ELF-1 (cell line): ENCODE measurements around the gene CAT.

ENCODE experiments used
- DNase-seq: peaks from one replicate; pipeline ENCODE4 v3.0.0-alpha.2; 2016; ENCODE audit warnings: low read depth, low spot score

The CAT gene

DNA sequence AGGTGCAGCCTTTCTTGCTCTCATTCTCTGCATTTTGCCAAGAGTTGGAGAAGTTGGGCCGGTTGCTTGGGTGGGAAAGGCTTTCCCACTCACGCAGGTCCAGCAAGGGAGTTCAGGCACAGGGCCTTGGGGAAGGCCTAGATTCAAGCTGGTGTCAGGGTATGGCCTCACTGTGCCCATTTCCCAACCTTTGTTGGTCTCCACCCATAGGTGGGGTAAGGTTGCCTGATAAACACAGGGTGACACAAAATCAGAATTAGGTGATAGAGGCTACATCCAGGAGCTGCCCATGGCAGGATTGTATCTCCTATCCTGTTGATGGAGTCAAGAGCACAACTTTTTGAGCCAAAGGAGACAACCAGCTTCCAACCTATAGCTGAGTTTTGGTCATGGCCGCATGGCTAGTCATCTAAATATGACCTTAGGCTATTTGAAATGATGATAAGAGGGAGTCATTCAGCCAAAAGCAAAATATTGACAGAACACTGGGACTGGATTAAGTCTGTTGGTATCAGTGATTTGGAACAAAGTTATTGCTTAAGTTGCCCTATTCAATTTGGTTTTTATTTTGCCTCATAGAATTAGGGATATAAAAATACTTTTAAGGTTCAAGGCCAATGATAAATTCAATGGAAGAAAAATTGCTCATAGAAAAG lies 20.9 kb downstream of the CAT start:
- DNase-seq: no peak

DNA sequence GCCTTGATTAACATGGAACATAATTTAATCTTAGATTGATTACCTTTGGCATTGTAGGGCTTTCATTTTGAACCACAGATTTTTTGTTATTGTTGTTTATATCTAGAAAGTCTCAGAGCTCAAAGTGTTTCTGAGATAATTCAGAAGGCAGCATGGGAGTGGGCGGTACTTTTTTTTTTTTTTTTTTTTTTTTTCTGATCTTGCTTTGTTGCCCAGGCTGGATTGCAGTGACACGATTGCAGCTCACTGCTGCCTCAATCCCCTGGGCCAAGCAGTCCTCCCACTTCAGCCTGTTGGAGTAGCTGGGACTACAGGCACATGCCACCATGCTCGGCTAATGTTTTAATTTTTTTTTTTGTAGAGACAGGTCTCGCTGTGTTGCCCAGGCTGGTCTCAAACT lies 21.5 kb downstream of the CAT start:
- DNase-seq: no peak

GRCh38 chr11:34461215-34461614 lies 22.5 kb downstream of the CAT start:
- DNase-seq: no peak

DNA sequence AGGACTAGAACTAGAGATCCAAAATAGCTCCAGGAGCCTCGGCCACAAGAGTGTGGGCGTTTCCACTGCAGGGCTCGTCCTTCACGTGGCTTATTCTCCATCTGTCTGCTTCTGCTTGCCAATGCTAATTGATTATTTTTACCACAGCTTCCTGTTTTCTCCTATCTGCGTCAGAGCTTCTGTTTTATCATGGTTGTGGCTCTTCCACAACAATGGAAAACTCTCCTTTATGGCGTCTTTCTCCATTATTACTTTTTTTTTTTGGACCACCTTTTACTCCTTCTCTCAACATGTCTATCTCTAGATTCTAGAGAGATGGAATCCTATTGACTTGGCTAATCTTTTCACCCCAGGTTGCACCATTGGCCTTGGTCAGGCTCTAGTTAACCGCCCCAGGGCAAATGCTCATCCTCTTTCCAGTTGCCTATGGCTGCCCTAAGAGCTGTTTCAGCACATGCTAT lies 25.9 kb downstream of the CAT start:
- DNase-seq: no peak

DNA sequence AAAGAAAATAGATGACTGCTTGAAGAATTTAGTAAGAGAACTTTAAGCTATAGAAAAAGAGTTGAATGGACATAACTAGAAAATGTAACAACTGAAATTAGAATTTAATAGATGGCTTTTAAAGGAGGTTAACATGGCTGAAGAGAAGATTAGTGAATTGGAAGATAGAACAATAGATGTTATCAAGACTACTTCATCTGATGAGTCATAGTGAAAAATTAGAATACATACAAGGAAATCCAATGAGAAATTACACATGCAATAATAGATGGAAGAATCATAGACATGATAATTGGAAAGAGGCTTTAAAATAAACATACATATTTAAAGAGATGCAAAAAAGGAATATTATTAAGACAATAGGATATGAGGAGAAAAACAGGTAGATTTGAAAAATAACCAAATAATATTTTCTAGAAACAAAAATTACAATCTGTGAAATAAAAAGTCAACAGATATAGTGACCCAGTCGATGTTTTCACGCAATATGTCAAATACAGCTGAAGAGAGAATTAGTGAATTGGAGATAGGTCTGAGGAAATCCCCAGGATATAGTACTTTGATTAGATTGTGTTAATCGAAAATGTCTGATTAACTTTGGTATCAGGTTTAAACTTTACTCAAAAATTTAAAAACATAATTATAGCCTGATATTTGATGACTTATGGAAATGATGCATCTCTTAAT lies 28.2 kb downstream of the CAT start:
- DNase-seq: no peak

GRCh38 chr11:34468209-34468841 lies 29.6 kb downstream of the CAT start:
- peak; percentile 31 for DNase-seq

- DNase-seq: no peak
Measured at GRCh38 chr11:34473603-34474169, 35.0 kb downstream of the CAT start.

DNA sequence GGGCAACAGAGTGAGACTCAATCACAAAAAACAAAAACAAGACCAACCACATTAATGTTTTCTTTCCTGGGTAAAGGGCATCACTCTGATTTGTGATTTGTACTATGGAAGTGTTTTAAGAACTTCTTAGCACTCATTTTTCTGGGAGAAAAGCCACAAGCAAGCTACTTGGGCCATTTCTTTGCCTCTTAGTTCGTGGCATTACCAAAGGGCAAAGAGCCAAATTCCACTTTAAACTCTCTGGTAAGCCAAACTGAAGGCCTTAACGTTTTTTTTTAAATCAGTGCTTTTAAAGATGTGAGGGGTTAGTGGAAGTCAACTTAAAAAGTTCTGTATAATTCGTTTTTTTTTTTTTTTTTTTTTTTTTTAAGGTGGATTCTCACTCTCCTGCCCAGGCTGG lies 36.9 kb downstream of the CAT start:
- no peak for DNase-seq

DNA sequence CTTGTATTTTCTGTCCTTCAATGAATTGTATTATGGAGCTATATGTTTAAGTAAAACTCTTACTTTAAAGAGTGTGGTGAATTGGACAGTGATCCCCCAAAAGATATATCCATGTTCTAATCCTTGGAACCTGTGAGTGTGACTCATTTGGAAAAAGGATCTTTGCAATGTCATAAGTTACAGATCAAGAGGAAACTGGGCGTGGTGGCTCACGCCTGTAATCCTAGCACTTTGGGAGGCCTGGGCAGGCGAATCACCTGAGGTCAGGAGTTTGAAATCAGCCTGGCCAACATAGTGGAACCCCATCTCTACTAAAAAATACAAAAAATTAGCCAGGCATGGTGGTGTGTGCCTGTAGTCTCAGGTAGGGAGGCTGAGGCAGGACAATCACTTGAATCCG lies 38.1 kb downstream of the CAT start:
- DNase-seq: no peak

DNA sequence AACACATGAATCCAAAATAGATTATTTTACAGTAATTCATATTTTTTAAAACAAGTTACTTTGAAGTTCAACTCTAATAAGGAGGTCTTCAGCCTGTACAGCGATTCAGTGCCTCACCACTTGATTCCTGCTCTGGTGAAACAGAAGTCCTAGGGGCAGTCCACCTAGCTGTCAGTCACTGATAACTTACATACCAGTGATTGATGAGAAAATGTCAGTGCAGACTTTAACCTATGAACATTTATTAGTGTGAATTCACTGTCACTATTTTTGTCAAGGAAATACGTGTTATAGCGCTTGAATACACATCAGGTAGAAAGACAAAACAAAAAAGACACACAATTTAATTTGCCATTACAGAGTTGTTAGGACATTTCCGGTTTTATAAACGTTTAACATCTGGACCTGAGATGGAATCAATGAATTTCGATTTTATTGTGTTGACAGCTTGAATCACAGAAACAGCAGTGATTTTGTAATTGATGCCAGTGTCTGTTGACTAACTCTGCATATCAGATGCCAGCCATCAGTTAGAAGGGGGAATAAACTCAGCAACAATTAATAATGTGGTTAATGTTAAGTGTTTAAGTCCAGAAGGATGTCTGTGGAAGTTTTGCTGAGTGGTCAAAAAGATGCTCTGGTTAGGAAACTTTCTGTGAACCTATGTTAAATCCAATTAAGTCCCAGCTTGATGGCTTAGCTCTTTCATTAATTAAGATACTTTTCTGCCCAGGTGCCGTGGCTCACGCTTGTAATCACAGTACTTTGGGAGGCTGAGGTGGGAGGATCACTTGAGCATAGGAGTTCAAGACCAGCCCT lies 40.3 kb downstream of the CAT start:
- no peak for DNase-seq

DNA sequence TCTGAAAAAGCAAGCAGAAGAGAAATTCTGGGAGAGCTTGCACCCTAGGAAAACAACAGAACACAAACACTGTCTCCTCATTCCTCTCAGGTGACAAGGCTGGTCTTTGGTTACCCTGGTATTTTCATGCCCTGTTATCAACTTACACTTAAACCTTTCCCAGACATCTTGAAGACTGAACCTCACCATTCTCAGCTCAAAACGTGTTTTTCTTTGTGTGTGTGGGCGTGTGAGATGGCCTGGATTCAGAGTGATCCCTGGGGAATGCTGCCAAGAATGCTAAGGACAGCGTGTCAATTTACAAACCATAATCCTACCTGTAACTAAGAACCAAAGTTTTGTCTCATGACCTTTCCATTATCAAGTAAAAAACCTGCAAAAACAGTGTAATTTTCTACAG lies 41.6 kb downstream of the CAT start:
- DNase-seq: no peak

GRCh38 chr11:34481307-34481706 lies 42.6 kb downstream of the CAT start:
- DNase-seq: no peak

GRCh38 chr11:34483106-34483874 lies 44.6 kb downstream of the CAT start:
- DNase-seq: no peak

- DNase-seq: no peak
Measured at GRCh38 chr11:34487430-34487829, 48.7 kb downstream of the CAT start.

DNA sequence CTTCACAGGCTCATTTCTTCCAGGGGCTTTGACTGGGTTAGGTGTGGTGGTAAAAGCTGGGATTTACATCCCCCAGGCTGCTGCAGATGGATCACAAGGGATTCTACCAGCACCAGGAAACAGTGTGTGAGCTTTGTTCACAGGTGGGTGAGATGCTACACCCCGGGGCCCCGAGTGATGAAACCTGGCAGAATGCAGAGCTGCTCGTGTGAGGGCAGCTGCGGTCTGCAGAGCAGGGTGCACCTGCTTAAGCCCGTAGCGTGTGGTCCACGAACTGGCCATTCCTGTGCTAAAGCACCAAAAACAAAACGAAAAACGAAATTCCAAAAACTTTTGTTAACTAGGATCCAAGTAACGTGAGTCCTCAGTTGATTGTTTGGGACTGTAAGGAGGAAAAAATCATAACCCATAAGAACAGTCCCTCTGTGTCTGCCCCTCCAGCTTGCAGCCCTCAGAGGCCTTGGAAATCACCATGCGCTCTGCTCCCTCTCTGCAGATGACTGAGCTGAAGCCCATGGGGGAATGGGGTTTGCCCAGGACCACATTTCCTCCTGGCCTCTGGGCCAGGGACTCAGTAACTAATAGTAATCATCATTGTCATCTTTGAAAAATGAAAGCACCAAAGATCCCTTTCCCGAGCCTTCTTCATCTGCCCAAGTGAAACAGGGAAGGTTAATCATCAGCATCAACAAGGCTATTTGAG lies 50.3 kb downstream of the CAT start:
- DNase-seq: no peak

DNA sequence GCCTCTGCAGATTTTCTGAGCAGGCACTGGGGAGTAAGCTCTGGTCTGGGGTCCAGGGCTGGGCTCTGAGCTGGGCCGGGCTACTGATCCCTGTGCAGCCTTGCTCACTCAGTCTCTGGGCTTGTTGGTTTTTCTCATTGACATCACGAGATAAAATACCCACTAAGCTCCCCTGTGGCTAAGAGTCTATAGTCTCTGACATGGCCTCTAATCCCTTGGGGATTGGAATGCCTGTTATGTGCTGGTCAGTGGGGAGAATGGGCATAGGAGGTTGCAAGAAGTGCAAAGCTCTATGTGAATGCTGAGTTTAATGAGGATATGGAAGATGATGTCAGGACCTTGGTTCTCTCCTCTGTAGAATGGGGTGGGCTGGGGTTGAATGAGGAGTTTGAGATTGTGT lies 51.6 kb downstream of the CAT start:
- no peak for DNase-seq

GRCh38 chr11:34492806-34493414 lies 54.2 kb downstream of the CAT start:
- peak; percentile 32 for DNase-seq

- DNase-seq: no peak
Measured at GRCh38 chr11:34493468-34493867, 54.7 kb downstream of the CAT start.

- DNase-seq: no peak
Measured at GRCh38 chr11:34493926-34494595, 55.3 kb downstream of the CAT start.
